ENCODE results near the gene CACNA1A. TPM values are rescaled to one million over a fixed set of nuclear protein-coding genes. Genes with fewer than 3 reads are reported as not detected.

The CACNA1A gene
- total RNA-seq, 1 donor from 2014 or later: 190 TPM

- no peak overlapping the region for H3K27ac Mint-ChIP-seq (ENCODE audit: unreplicated experiment)
- peaks cover 2% of the 10 kb centered on the region for H3K9me3 Mint-ChIP-seq (ENCODE audit: unreplicated experiment)
- DNase-seq: no peak
- no peaks in the 10 kb centered on the region for H3K36me3 Mint-ChIP-seq (ENCODE audit: unreplicated experiment)
- peaks cover 13% of the 10 kb centered on the region for H3K4me1 Mint-ChIP-seq (ENCODE audit: low read depth, unreplicated experiment)
- H3K27me3 Mint-ChIP-seq (ENCODE audit: unreplicated experiment): peaks cover 9% of the 10 kb centered on the region
- no peak for TF ChIP-seq CTCF (IDR thresholded peaks at IDR 0.05; ENCODE audit: partially characterized antibody, unreplicated experiment)
- H3K4me3 Mint-ChIP-seq (ENCODE audit: unreplicated experiment): peak overlapping the region; percentile 84
Measured at GRCh38 chr19:13507053-13507611, 853 bp upstream of the CACNA1A start.

GRCh38 chr19:13505761-13506470, 363 bp downstream of the CACNA1A start:
- peak; percentile 75 for DNase-seq
- H3K36me3 Mint-ChIP-seq (ENCODE audit: unreplicated experiment): peaks cover under 1% of the 10 kb centered on the region
- peak overlapping the region; percentile 69 for H3K4me3 Mint-ChIP-seq (ENCODE audit: unreplicated experiment)

GRCh38 chr19:13505164-13505695, 1.0 kb downstream of the CACNA1A start:
- peaks cover 13% of the 10 kb centered on the region for H3K27me3 Mint-ChIP-seq (ENCODE audit: unreplicated experiment)
- peak overlapping the region; percentile 75 for H3K4me3 Mint-ChIP-seq (ENCODE audit: unreplicated experiment)
- peaks cover 13% of the 10 kb centered on the region for H3K4me1 Mint-ChIP-seq (ENCODE audit: low read depth, unreplicated experiment)
- H3K27ac Mint-ChIP-seq (ENCODE audit: unreplicated experiment): no peak overlapping the region
- peaks cover 7% of the 10 kb centered on the region for H3K36me3 Mint-ChIP-seq (ENCODE audit: unreplicated experiment)
- no peak for DNase-seq
- TF ChIP-seq CTCF (IDR thresholded peaks at IDR 0.05; ENCODE audit: partially characterized antibody, unreplicated experiment): no peak
- peaks cover 2% of the 10 kb centered on the region for H3K9me3 Mint-ChIP-seq (ENCODE audit: unreplicated experiment)

More at GRCh38 chr19:13505761-13506470, 363 bp downstream of the CACNA1A start:
- peaks cover 9% of the 10 kb centered on the region for H3K27me3 Mint-ChIP-seq (ENCODE audit: unreplicated experiment)
- peaks cover 2% of the 10 kb centered on the region for H3K9me3 Mint-ChIP-seq (ENCODE audit: unreplicated experiment)
- H3K4me1 Mint-ChIP-seq (ENCODE audit: low read depth, unreplicated experiment): peaks cover 13% of the 10 kb centered on the region
- TF ChIP-seq CTCF (IDR thresholded peaks at IDR 0.05; ENCODE audit: partially characterized antibody, unreplicated experiment): no peak
- H3K27ac Mint-ChIP-seq (ENCODE audit: unreplicated experiment): no peak overlapping the region

- no peak for TF ChIP-seq CTCF (IDR thresholded peaks at IDR 0.05; ENCODE audit: partially characterized antibody, unreplicated experiment)
- DNase-seq: no peak
Measured at GRCh38 chr19:13503570-13504235, 2.6 kb downstream of the CACNA1A start.

More at GRCh38 chr19:13503570-13504235, 2.6 kb downstream of the CACNA1A start:
- Mint-ChIP-seq H3K27me3 (ENCODE audit: unreplicated experiment) (peaks cover 13% of the 10 kb centered on the region), H3K4me3 (ENCODE audit: unreplicated experiment) (no peak overlapping the region), H3K36me3 (ENCODE audit: unreplicated experiment) (peaks cover 13% of the 10 kb centered on the region), H3K9me3 (ENCODE audit: unreplicated experiment) (peaks cover 2% of the 10 kb centered on the region), H3K4me1 (ENCODE audit: low read depth, unreplicated experiment) (peaks cover 13% of the 10 kb centered on the region), H3K27ac (ENCODE audit: unreplicated experiment) (no peak overlapping the region)
